ENCODE results near the gene ZNF75A.

ZNF75A gene

GRCh38 chr16:3363793-3364192, 58.5 kb downstream of the ZNF75A start:
- in situ Hi-C loops (cut with HindIII; ENCODE audit: low sequenced_read_pairs): no loop called here

DNA sequence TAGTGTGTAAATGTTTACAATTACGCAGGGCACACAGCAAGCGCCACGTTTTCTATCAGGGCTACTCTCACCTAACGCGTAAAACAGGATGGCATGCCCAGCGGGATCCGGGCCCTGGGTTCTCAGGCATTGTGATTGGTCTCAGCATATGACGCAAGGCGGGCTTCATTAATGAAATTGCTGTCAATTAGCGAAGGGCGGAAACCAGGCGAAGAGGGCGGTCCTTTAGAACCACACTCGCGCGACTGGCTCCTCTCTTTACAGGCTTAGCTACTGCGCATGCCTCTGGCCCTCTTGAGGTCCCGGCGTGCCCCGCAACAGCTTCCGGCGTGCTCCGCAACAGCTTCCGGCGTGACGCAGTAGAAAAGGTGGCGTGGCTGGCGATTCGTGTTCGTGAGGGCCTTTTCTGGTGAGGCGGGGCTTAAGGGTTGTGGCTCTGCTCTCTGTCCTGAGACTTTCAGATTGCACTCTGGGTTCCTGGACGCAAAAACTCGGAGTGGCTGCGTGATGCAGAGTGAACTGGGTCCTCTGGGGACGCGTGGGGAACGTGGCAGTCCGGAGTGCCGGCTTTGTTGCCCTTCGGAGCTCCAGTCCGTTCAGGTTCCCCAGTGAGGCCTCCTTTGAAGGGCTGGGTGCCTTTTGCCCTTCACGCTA, 59.6 kb downstream of the ZNF75A start:
- in situ Hi-C loops (cut with HindIII; ENCODE audit: low sequenced_read_pairs): no loop called here
